Measurements from ENCODE around the gene HLA-A. TPM values are rescaled to one million over a fixed set of nuclear protein-coding genes. Genes with fewer than 3 reads are reported as not detected.

HLA-A gene
- polyA plus RNA-seq, 1 donor (not counting 4 experiments of a cell fraction or from before 2014, with no cell fraction given), result 401 TPM

GRCh38 chr6:29908710-29909109 is 33.6 kb upstream of the HLA-A start:
- Histone ChIP-seq H3K4me1 (ENCODE audit: control insufficient read depth, extremely low read depth, insufficient read depth, low read length) (no peaks in the 10 kb centered on the region), H3K9me1 (ENCODE audit: control insufficient read depth, extremely low read depth, insufficient read depth, low read length) (no peaks in the 10 kb centered on the region), H4K20me1 (ENCODE audit: control insufficient read depth, extremely low read depth, insufficient read depth, low read length) (no peaks in the 10 kb centered on the region), H3K4me3 (ENCODE audit: control insufficient read depth in 2 of 3, extremely low read depth in 1 of 3, insufficient read depth in 2 of 3, low read depth in 1 of 3, low read length in 3 of 3) (no peak overlapping the region), H3K79me2 (ENCODE audit: control insufficient read depth, insufficient read depth, low read length) (no peaks in the 10 kb centered on the region), H3K27ac (ENCODE audit: control insufficient read depth, insufficient read depth, low read length) (no peak overlapping the region), H3K9ac (ENCODE audit: control insufficient read depth, extremely low read depth, insufficient read depth, low read length) (no peak overlapping the region), H3K27me3 (ENCODE audit: control insufficient read depth, extremely low read depth, insufficient read depth, low read length) (peaks cover 10% of the 10 kb centered on the region), H3K9me3 (ENCODE audit: control insufficient read depth, low read depth, low read length) (no peaks in the 10 kb centered on the region), H3K36me3 (ENCODE audit: control insufficient read depth in 2 of 2, extremely low read depth in 1 of 2, insufficient read depth in 2 of 2, low read length in 2 of 2) (no peaks in the 10 kb centered on the region), H3K4me2 (ENCODE audit: control insufficient read depth, extremely low read depth, insufficient read depth, low read depth, low read length) (no peak overlapping the region), H2AFZ (ENCODE audit: control insufficient read depth, low read length) (no peak overlapping the region)
- DNase-seq (ENCODE audit: low read depth, low spot score) (no peak), FAIRE-seq (no peak)
- dilution Hi-C loops (cut with MboI; ENCODE audit: extremely low pct_ligation_motif_present, low sequenced_read_pairs), result no loop called here
- TF ChIP-seq EZH2 (IDR thresholded peaks at IDR 0.05; ENCODE audit: low read length), result no peak
- TF ChIP-seq CTCF (optimal IDR thresholded peaks at IDR 0.05 in 1 of 3, IDR thresholded peaks at IDR 0.05 in 1 of 3, conservative IDR thresholded peaks at IDR 0.05 in 1 of 3; ENCODE audit: extremely low read depth in 1 of 3, insufficient read depth in 2 of 3, low read length in 3 of 3), result no peak

- Histone ChIP-seq H4K20me1 (ENCODE audit: control insufficient read depth, extremely low read depth, insufficient read depth, low read length) (no peaks in the 10 kb centered on the region), H3K4me1 (ENCODE audit: control insufficient read depth, extremely low read depth, insufficient read depth, low read length) (no peaks in the 10 kb centered on the region), H3K79me2 (ENCODE audit: control insufficient read depth, insufficient read depth, low read length) (no peaks in the 10 kb centered on the region), H3K27me3 (ENCODE audit: control insufficient read depth, extremely low read depth, insufficient read depth, low read length) (peaks cover 10% of the 10 kb centered on the region), H3K4me3 (ENCODE audit: control insufficient read depth in 2 of 3, extremely low read depth in 1 of 3, insufficient read depth in 2 of 3, low read depth in 1 of 3, low read length in 3 of 3) (no peak overlapping the region), H3K27ac (ENCODE audit: control insufficient read depth, insufficient read depth, low read length) (no peak overlapping the region), H2AFZ (ENCODE audit: control insufficient read depth, low read length) (no peak overlapping the region), H3K9ac (ENCODE audit: control insufficient read depth, extremely low read depth, insufficient read depth, low read length) (no peak overlapping the region), H3K9me1 (ENCODE audit: control insufficient read depth, extremely low read depth, insufficient read depth, low read length) (no peaks in the 10 kb centered on the region), H3K4me2 (ENCODE audit: control insufficient read depth, extremely low read depth, insufficient read depth, low read depth, low read length) (no peak overlapping the region), H3K36me3 (ENCODE audit: control insufficient read depth in 2 of 2, extremely low read depth in 1 of 2, insufficient read depth in 2 of 2, low read length in 2 of 2) (no peaks in the 10 kb centered on the region), H3K9me3 (ENCODE audit: control insufficient read depth, low read depth, low read length) (no peaks in the 10 kb centered on the region)
- dilution Hi-C loops (cut with MboI; ENCODE audit: extremely low pct_ligation_motif_present, low sequenced_read_pairs), result no loop called here
- FAIRE-seq (no peak), DNase-seq (ENCODE audit: low read depth, low spot score) (no peak)
- no peak for TF ChIP-seq EZH2 (IDR thresholded peaks at IDR 0.05; ENCODE audit: low read length)
- TF ChIP-seq CTCF (optimal IDR thresholded peaks at IDR 0.05 in 1 of 3, IDR thresholded peaks at IDR 0.05 in 1 of 3, conservative IDR thresholded peaks at IDR 0.05 in 1 of 3; ENCODE audit: extremely low read depth in 1 of 3, insufficient read depth in 2 of 3, low read length in 3 of 3), result no peak
These were observed 32.3 kb upstream of the HLA-A start for GRCh38 chr6:29909985-29910384.

Measured in keratinocyte (primary cell).